Caco-2 (cell line): ENCODE data around the gene NMRK2. TPM values are rescaled to one million over a fixed set of nuclear protein-coding genes. Genes with fewer than 3 reads are reported as not detected.
"Not testable (repeated sequence)": the region's sequence is repeated elsewhere in the genome, so short reads cannot be mapped to it uniquely, and the experiment has no call there.

ENCODE experiments used
- BruUV-seq: library from RNA; stranded (reverse); fragments of 400-500 nt; replicated peaks from 2 replicates; lab custom pipeline; 2021; lab: Mats Ljungman, UMichigan
- CTCF ChIA-PET: fragments of 300-600 bp; sonication (Branson Sonifier 250); formaldehyde crosslinking; loops from one replicate; lab custom pipeline; 2022; ENCODE audit warnings: antibody characterized with exemption; lab: Charles Lee
- POLR2A ChIA-PET: fragments of 300-600 bp; sonication (Branson Sonifier 250); formaldehyde crosslinking; loops from one replicate; lab custom pipeline; 2022; ENCODE audit warnings: antibody characterized with exemption; lab: Charles Lee
- DNase-seq, 2 experiments: peaks; one replicate each; pipeline versions ENCODE4 v3.0.0 to v3.0.0-alpha.2; 2020 to 2022
- H3K27me3 ChIP-seq: replicated peaks from 2 replicates; pipeline ENCODE4 v1.6.0; 2011; ENCODE audit warnings: low read length; ENCODE audit not compliant: control insufficient read depth, insufficient read depth
- H3K36me3 ChIP-seq: 2 replicates; pipeline ENCODE4 v1.5.1; 2011; ENCODE audit warnings: low read length; ENCODE audit not compliant: control insufficient read depth, insufficient read depth
- H3K4me1 ChIP-seq: fragments of 250-450 bp; sonication (Bioruptor Pico); 2 replicates; pipeline ENCODE4 v1.5.1; 2020; ENCODE audit warnings: mild to moderate bottlenecking
- H3K4me3 ChIP-seq: 2 replicates; pipeline ENCODE4 v1.5.1; 2011; ENCODE audit warnings: low read depth, mild to moderate bottlenecking, control low read depth, low read length
- H3K9me3 ChIP-seq: fragments of 250-450 bp; sonication (Bioruptor Pico); 2 replicates; pipeline ENCODE4 v1.5.1; 2020; ENCODE audit warnings: mild to moderate bottlenecking, moderate library complexity
- H3K27ac Mint-ChIP-seq: one replicate; pipeline ENCODE4 v1.8.0; 2022; ENCODE audit warnings: mixed read lengths; ENCODE audit not compliant: unreplicated experiment
- H3K27me3 Mint-ChIP-seq: one replicate; pipeline ENCODE4 v1.8.0; 2022; ENCODE audit warnings: mixed read lengths; ENCODE audit not compliant: insufficient read depth, unreplicated experiment
- H3K36me3 Mint-ChIP-seq: one replicate; pipeline ENCODE4 v1.8.0; 2022; ENCODE audit warnings: mild to moderate bottlenecking, mixed read lengths; ENCODE audit not compliant: insufficient read depth, unreplicated experiment
- H3K4me1 Mint-ChIP-seq: one replicate; pipeline ENCODE4 v1.8.0; 2022; ENCODE audit warnings: low read depth, mixed read lengths; ENCODE audit not compliant: unreplicated experiment
- H3K4me3 Mint-ChIP-seq: one replicate; pipeline ENCODE4 v1.8.0; 2022; ENCODE audit warnings: mild to moderate bottlenecking, moderate library complexity, mixed read lengths; ENCODE audit not compliant: unreplicated experiment
- H3K9me3 Mint-ChIP-seq: one replicate; pipeline ENCODE4 v1.8.0; 2022; ENCODE audit warnings: mixed read lengths; ENCODE audit not compliant: unreplicated experiment
- CTCF ChIP-seq, 2 experiments: fragments of 200-600 bp in 1 of 2; IDR thresholded peaks; 1 replicate in 1 of 2; 2 replicates in 1 of 2; pipeline versions ENCODE4 v1.5.1 to v1.8.0; 2011 to 2022; ENCODE audit warnings: antibody characterized with exemption in 1 of 2, control low read depth in 1 of 2, inconsistent platforms in 1 of 2, low read depth in 1 of 2, low read length in 1 of 2, mild to moderate bottlenecking in 1 of 2, moderate library complexity in 1 of 2; ENCODE audit not compliant: insufficient read depth in 1 of 2, severe bottlenecking in 1 of 2, unreplicated experiment in 1 of 2
- intact Hi-C: fragments of 100-400 bp; cut with micrococcal nuclease; formaldehyde crosslinking; loops from one replicate; pipeline ENCODE4 v1.10.0; 2022; ENCODE audit not compliant: unreplicated experiment
- total RNA-seq: library from RNA; stranded (reverse); gene quantifications from 2 replicates; pipeline ENCODE4 v1.2.3, GENCODE V29; 2022

The NMRK2 gene
- total RNA-seq, 1 experiment from 2014 or later: not detected

- no TSS peak for BruUV-seq
- Mint-ChIP-seq H3K4me3 (no peak overlapping the region), H3K27me3 (no peaks in the 10 kb centered on the region), H3K36me3 (no peaks in the 10 kb centered on the region), H3K27ac (no peak overlapping the region), H3K4me1 (no peaks in the 10 kb centered on the region), H3K9me3 (no peaks in the 10 kb centered on the region)
- H3K4me3 ChIP-seq: no peak overlapping the region
- no peaks in the 10 kb centered on the region for H3K36me3 ChIP-seq
- ChIA-PET CTCF (no interaction called here), POLR2A (interaction anchor here (0.6 kb wide), 1 partner anchor 15 kb away, joined by 3 read pairs; no protein-coding TSS in a partner anchor)
- intact Hi-C loops: no loop called here
- H3K27me3 ChIP-seq: no peaks in the 10 kb centered on the region
- no peaks in the 10 kb centered on the region for H3K9me3 ChIP-seq
- H3K4me1 ChIP-seq: no peaks in the 10 kb centered on the region
- no peak for DNase-seq
- TF ChIP-seq CTCF (IDR thresholded peaks at IDR 0.05; ENCODE audit: insufficient read depth in 1 of 2, low read depth in 1 of 2, low read length in 1 of 2, severe bottlenecking in 1 of 2, unreplicated experiment in 1 of 2): no peak
Measured at GRCh38 chr19:3944018-3944721, 11.3 kb downstream of the NMRK2 start.

- Histone ChIP-seq H3K4me3 (no peak overlapping the region), H3K4me1 (no peaks in the 10 kb centered on the region), H3K27me3 (no peaks in the 10 kb centered on the region), H3K9me3 (no peaks in the 10 kb centered on the region), H3K36me3 (no peaks in the 10 kb centered on the region)
- no TSS peak for BruUV-seq
- no peaks in the 10 kb centered on the region for H3K4me1 Mint-ChIP-seq
- CTCF ChIA-PET: no interaction called here
- no peaks in the 10 kb centered on the region for H3K36me3 Mint-ChIP-seq
- no peak overlapping the region for H3K4me3 Mint-ChIP-seq
- no peaks in the 10 kb centered on the region for H3K27me3 Mint-ChIP-seq
- POLR2A ChIA-PET: no interaction called here
- H3K9me3 Mint-ChIP-seq: no peaks in the 10 kb centered on the region
- intact Hi-C loops: no loop called here
- no peak for TF ChIP-seq CTCF (IDR thresholded peaks at IDR 0.05; ENCODE audit: insufficient read depth in 1 of 2, low read depth in 1 of 2, low read length in 1 of 2, severe bottlenecking in 1 of 2, unreplicated experiment in 1 of 2)
- DNase-seq: no peak
- H3K27ac Mint-ChIP-seq: no peak overlapping the region
Measured at GRCh38 chr19:3945838-3946237, 13.0 kb downstream of the NMRK2 start.

- H3K27me3 Mint-ChIP-seq, H3K36me3 Mint-ChIP-seq, DNase-seq, CTCF ChIA-PET, H3K27me3 ChIP-seq, H3K36me3 ChIP-seq, H3K4me3 ChIP-seq, intact Hi-C loops, H3K9me3 ChIP-seq, H3K4me1 Mint-ChIP-seq, H3K27ac Mint-ChIP-seq, POLR2A ChIA-PET, H3K9me3 Mint-ChIP-seq, H3K4me1 ChIP-seq, H3K4me3 Mint-ChIP-seq, BruUV-seq: not testable (repeated sequence)
Measured at GRCh38 chr19:3947316-3947933, 14.6 kb downstream of the NMRK2 start.
